WTC11 (cell line): Measurements from ENCODE around the gene STK40. TPM values are rescaled to one million over a fixed set of nuclear protein-coding genes. Genes with fewer than 3 reads are reported as not detected.

Source experiments
- ATAC-seq: fragments of 200-7000 bp; cut with Tn5 transposase; 2 replicates; pipeline ENCODE4 v1.10.0; 2021; ENCODE audit warnings: mild to moderate bottlenecking, moderate library complexity
- CTCF ChIA-PET: fragments of 300-600 bp; sonication (Branson Sonifier 250); formaldehyde crosslinking; loops from one replicate; lab custom pipeline; 2021; ENCODE audit warnings: antibody characterized with exemption; lab: Charles Lee
- POLR2A ChIA-PET: fragments of 350-600 bp; sonication (Branson Sonifier 250); formaldehyde crosslinking; loops from one replicate; lab custom pipeline; 2021; ENCODE audit warnings: antibody characterized with exemption; lab: Charles Lee
- DNase-seq: peaks from one replicate; pipeline ENCODE4 v3.0.0; 2021; ENCODE audit warnings: low spot score
- H3K27ac Mint-ChIP-seq: 2 replicates; pipeline ENCODE4 v1.8.0; 2021; ENCODE audit warnings: mixed read lengths
- H3K27me3 Mint-ChIP-seq: 2 replicates; pipeline ENCODE4 v1.8.0; 2021; ENCODE audit warnings: low read depth, mild to moderate bottlenecking, moderate library complexity, mixed read lengths
- H3K36me3 Mint-ChIP-seq: 2 replicates; pipeline ENCODE4 v1.8.0; 2021; ENCODE audit warnings: mixed read lengths
- H3K4me1 Mint-ChIP-seq: 2 replicates; pipeline ENCODE4 v1.8.0; 2022; ENCODE audit warnings: mixed read lengths
- H3K4me3 Mint-ChIP-seq: 2 replicates; pipeline ENCODE4 v1.8.0; 2021; ENCODE audit warnings: mild to moderate bottlenecking, moderate library complexity, mixed read lengths
- H3K9me3 Mint-ChIP-seq: 2 replicates; pipeline ENCODE4 v1.8.0; 2021; ENCODE audit warnings: mixed read lengths
- ARID4B ChIP-seq: sonication (generic); formaldehyde crosslinking; IDR thresholded peaks from 2 replicates; pipeline ENCODE4 v1.8.0; 2023; ENCODE audit warnings: missing genetic modification reagents, mild to moderate bottlenecking, borderline replicate concordance
- ATF2 ChIP-seq: sonication (generic); formaldehyde crosslinking; IDR thresholded peaks from 2 replicates; pipeline ENCODE4 v1.8.1; 2022; ENCODE audit warnings: low read depth, missing genetic modification reagents, borderline replicate concordance
- GRHL2 ChIP-seq: fragments of 250-450 bp; sonication (Bioruptor Pico); IDR thresholded peaks from 2 replicates; pipeline ENCODE4 v1.8.0; 2022; ENCODE audit warnings: mild to moderate bottlenecking, moderate library complexity; ENCODE audit not compliant: insufficient replicate concordance, severe bottlenecking
- GTF2I ChIP-seq: fragments of 250-450 bp; sonication (Bioruptor Pico); conservative IDR thresholded peaks from 2 replicates; pipeline ENCODE4 v1.4.0; 2021; ENCODE audit warnings: mild to moderate bottlenecking
- ZNF232 ChIP-seq: sonication (generic); formaldehyde crosslinking; IDR thresholded peaks from 2 replicates; pipeline ENCODE4 v1.8.0; 2022; ENCODE audit warnings: mild to moderate bottlenecking, missing genetic modification reagents
- ZNF416 ChIP-seq: fragments of 250-450 bp; sonication (Bioruptor Pico); IDR thresholded peaks from 2 replicates; pipeline ENCODE4 v1.9.0; 2021; ENCODE audit warnings: mild to moderate bottlenecking, inconsistent platforms
- ZNF512 ChIP-seq: sonication (generic); formaldehyde crosslinking; IDR thresholded peaks from 2 replicates; pipeline ENCODE4 v1.8.1; 2022; ENCODE audit warnings: missing genetic modification reagents, borderline replicate concordance
- ZNF671 ChIP-seq: fragments of 250-450 bp; sonication (Bioruptor Pico); IDR thresholded peaks from 2 replicates; pipeline ENCODE4 v1.8.0; 2021; ENCODE audit warnings: mild to moderate bottlenecking
- total RNA-seq: library from RNA; stranded (reverse); gene quantifications from 3 replicates; pipeline ENCODE4 v1.2.3, GENCODE V29; 2021
- TF ChIP-seq, protein P1 (sequence below): fragments of 250-450 bp; sonication (Bioruptor Pico); IDR thresholded peaks from 2 replicates; pipeline ENCODE4 v1.8.0; 2021; ENCODE audit warnings: mild to moderate bottlenecking
- TF ChIP-seq, protein P2 (sequence below): sonication (generic); formaldehyde crosslinking; conservative IDR thresholded peaks from 2 replicates; pipeline ENCODE4 v1.8.1; 2022; ENCODE audit warnings: mild to moderate bottlenecking, missing genetic modification reagents

STK40 gene
- total RNA-seq, 1 experiment from 2014 or later = 24.7 TPM

- TF ChIP-seq GRHL2 (CRISPR knock-in tag) (no peak), GTF2I (no peak), ATF2 (CRISPR knock-in tag) (no peak), ZNF232 (CRISPR knock-in tag) (no peak)
Observed at GRCh38 chr1:36359911-36360550, 25.7 kb downstream of the STK40 start (continued).

DNA sequence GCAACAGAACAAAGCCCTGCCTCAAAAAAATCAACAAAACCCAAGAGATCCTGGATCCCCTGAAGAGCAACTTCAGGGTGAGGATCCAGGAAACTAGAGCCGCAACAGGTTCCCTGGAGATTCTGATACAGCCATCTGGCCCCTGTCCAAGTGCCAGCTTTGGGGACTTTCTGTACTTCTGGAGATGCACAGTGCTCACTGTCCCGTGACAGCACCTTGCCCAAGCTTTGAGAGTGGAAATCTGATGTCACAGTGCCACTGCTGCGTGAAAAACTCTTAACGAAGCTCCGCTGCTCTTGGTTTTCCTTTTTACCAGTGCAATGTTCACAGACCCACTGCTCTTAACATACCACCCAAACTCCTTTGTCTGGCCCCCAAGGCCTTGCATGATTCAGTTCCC, 26.3 kb downstream of the STK40 start:
- CTCF ChIA-PET = interaction anchor here (2.3 kb wide), 1 partner anchor 10 kb away, joined by 15 read pairs; no protein-coding TSS in a partner anchor
- no peak for DNase-seq
- H3K27ac Mint-ChIP-seq = no peak overlapping the region; the same call in 1 of the 2 replicates

More for the DNA sequence above, 26.3 kb downstream of the STK40 start:
- Mint-ChIP-seq H3K4me1 (no peaks in the 10 kb centered on the region), H3K36me3 (peaks cover 22% of the 10 kb centered on the region), H3K9me3 (no peaks in the 10 kb centered on the region), H3K4me3 (no peak overlapping the region), H3K27me3 (no peaks in the 10 kb centered on the region)
- POLR2A ChIA-PET = no interaction called here
- ATAC-seq = no peak
- TF ChIP-seq ZNF512 (no peak), ZNF416 (CRISPR knock-in tag) (no peak), ZNF671 (CRISPR knock-in tag) (no peak), ARID4B (CRISPR knock-in tag) (no peak), GRHL2 (CRISPR knock-in tag) (no peak)
- TF ChIP-seq, protein P1, sequence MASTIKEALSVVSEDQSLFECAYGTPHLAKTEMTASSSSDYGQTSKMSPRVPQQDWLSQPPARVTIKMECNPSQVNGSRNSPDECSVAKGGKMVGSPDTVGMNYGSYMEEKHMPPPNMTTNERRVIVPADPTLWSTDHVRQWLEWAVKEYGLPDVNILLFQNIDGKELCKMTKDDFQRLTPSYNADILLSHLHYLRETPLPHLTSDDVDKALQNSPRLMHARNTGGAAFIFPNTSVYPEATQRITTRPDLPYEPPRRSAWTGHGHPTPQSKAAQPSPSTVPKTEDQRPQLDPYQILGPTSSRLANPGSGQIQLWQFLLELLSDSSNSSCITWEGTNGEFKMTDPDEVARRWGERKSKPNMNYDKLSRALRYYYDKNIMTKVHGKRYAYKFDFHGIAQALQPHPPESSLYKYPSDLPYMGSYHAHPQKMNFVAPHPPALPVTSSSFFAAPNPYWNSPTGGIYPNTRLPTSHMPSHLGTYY (CRISPR knock-in tag) = no peak
- TF ChIP-seq, protein P2, sequence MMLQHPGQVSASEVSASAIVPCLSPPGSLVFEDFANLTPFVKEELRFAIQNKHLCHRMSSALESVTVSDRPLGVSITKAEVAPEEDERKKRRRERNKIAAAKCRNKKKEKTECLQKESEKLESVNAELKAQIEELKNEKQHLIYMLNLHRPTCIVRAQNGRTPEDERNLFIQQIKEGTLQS (CRISPR knock-in tag) = no peak
